Endodermal cell (in vitro differentiated cells): ENCODE data around the gene CRACDL. TPM values are rescaled to one million over a fixed set of nuclear protein-coding genes. Genes with fewer than 3 reads are reported as not detected.
A peak's percentile ranks its signal among the peaks of the same experiment; 100 is the strongest.

ENCODE experiments used
- DNase-seq: peaks from one replicate; pipeline ENCODE4 v3.0.0-alpha.2; 2017
- H3K27ac ChIP-seq: 2 replicates; pipeline ENCODE4 v1.5.1; 2013; ENCODE audit warnings: mild to moderate bottlenecking, low read depth, low read length, moderate library complexity
- H3K27me3 ChIP-seq: 2 replicates; pipeline ENCODE4 v1.6.1; 2013; ENCODE audit warnings: mild to moderate bottlenecking, low read length, moderate library complexity; ENCODE audit not compliant: insufficient read depth, control insufficient read depth, poor library complexity, severe bottlenecking
- H3K36me3 ChIP-seq: 2 replicates; pipeline ENCODE4 v1.7.0; 2013; ENCODE audit warnings: mild to moderate bottlenecking, low read length, moderate library complexity; ENCODE audit not compliant: control insufficient read depth, insufficient read depth
- H3K4me1 ChIP-seq: one replicate; pipeline ENCODE4 v1.7.0; 2013; ENCODE audit warnings: low read length; ENCODE audit not compliant: control insufficient read depth, insufficient read depth
- H3K4me3 ChIP-seq: 2 replicates; pipeline ENCODE4 v1.5.1; 2013; ENCODE audit warnings: mild to moderate bottlenecking, low read length, moderate library complexity
- H3K9ac ChIP-seq: 2 replicates; pipeline ENCODE4 v1.6.1; 2013; ENCODE audit warnings: mild to moderate bottlenecking, low read length, moderate library complexity; ENCODE audit not compliant: poor library complexity, severe bottlenecking; ENCODE audit errors: extremely low read depth
- H3K9me3 ChIP-seq: 2 replicates; pipeline ENCODE4 v1.6.1; 2013; ENCODE audit warnings: mild to moderate bottlenecking, low read length, moderate library complexity; ENCODE audit not compliant: control insufficient read depth
- H3K27ac Mint-ChIP-seq: 2 replicates; pipeline ENCODE4 v1.8.0; 2020; ENCODE audit warnings: mixed read lengths
- H3K27me3 Mint-ChIP-seq: 2 replicates; pipeline ENCODE4 v1.8.0; 2021; ENCODE audit warnings: mild to moderate bottlenecking, mixed read lengths; ENCODE audit not compliant: insufficient read depth
- H3K36me3 Mint-ChIP-seq: 2 replicates; pipeline ENCODE4 v1.8.0; 2020; ENCODE audit warnings: low read depth, mixed read lengths
- H3K4me1 Mint-ChIP-seq: 2 replicates; pipeline ENCODE4 v1.8.0; 2020; ENCODE audit warnings: mixed read lengths
- H3K4me3 Mint-ChIP-seq: 2 replicates; pipeline ENCODE4 v1.8.0; 2020; ENCODE audit warnings: mild to moderate bottlenecking, moderate library complexity, mixed read lengths
- H3K9me3 Mint-ChIP-seq: 2 replicates; pipeline ENCODE4 v1.8.0; 2020; ENCODE audit warnings: mild to moderate bottlenecking, mixed read lengths
- CTCF ChIP-seq: fragments of 200-600 bp; sonication (generic); conservative IDR thresholded peaks from 2 replicates; pipeline ENCODE4 v1.5.0; 2021; ENCODE audit warnings: antibody characterized with exemption, mild to moderate bottlenecking
- WGBS, 2 experiments: methylation state at CpG; one replicate each; pipeline versions ENCODE4 v1.1.5 to v1.1.7; 2013; ENCODE audit warnings: missing lambda C conversion rate in 2 of 2, mixed read lengths in 1 of 2; ENCODE audit not compliant: insufficient coverage in 1 of 2, insufficient read length in 1 of 2; 5-methylcytosine and 5-hydroxymethylcytosine counted together
- total RNA-seq, 2 donors: library from RNA; stranded (reverse); fragmentation: NEBNext Ultra II Directional in 1 of 2; extraction: Animal tissue kit (Norgen Biotek cat#: 25700) in 1 of 2; gene quantifications; 2 replicates in 1 of 2; 3 replicates in 1 of 2; pipeline ENCODE4 v1.2.1, GENCODE V29; 2021

Gene CRACDL
- total RNA-seq, 2 donors from 2014 or later: 0.26 to 0.31 TPM

- TF ChIP-seq CTCF: no peak
- H3K9me3 Mint-ChIP-seq: peaks cover under 1% of the 10 kb centered on the region
These were observed 119.7 kb downstream of the CRACDL start for GRCh38 chr2:98816281-98816680.

GRCh38 chr2:98815795-98816194 is 120.2 kb downstream of the CRACDL start:
- Histone ChIP-seq H3K4me3 (no peak overlapping the region), H3K9me3 (no peaks in the 10 kb centered on the region), H3K4me1 (no peaks in the 10 kb centered on the region), H3K36me3 (no peaks in the 10 kb centered on the region), H3K9ac (no peak overlapping the region), H3K27me3 (peaks cover 12% of the 10 kb centered on the region), H3K27ac (no peak overlapping the region)
- WGBS, 2 experiments: 94 to 100% methylated on average over 1 to 2 of the region's 2 CpGs
- no peaks in the 10 kb centered on the region for H3K9me3 Mint-ChIP-seq
- H3K4me1 Mint-ChIP-seq: no peaks in the 10 kb centered on the region
- H3K36me3 Mint-ChIP-seq: no peaks in the 10 kb centered on the region
- no peak overlapping the region for H3K27ac Mint-ChIP-seq
- H3K4me3 Mint-ChIP-seq: no peak overlapping the region
- H3K27me3 Mint-ChIP-seq: peaks cover 29% of the 10 kb centered on the region
- peak; percentile 35 for DNase-seq
- TF ChIP-seq CTCF: no peak

More at GRCh38 chr2:98816281-98816680, 119.7 kb downstream of the CRACDL start:
- no peak overlapping the region for H3K9ac ChIP-seq
- no peak for DNase-seq
- H3K4me3 Mint-ChIP-seq: no peak overlapping the region
- WGBS, 2 experiments: 86 to 88% methylated on average over 1 to 3 of the region's 3 CpGs
- no peaks in the 10 kb centered on the region for H3K36me3 Mint-ChIP-seq
- no peak overlapping the region for H3K27ac ChIP-seq
- no peak overlapping the region for H3K4me3 ChIP-seq
- H3K4me1 Mint-ChIP-seq: no peaks in the 10 kb centered on the region
- H3K27me3 ChIP-seq: peaks cover 15% of the 10 kb centered on the region
- no peak overlapping the region for H3K27ac Mint-ChIP-seq
- peaks cover 34% of the 10 kb centered on the region for H3K27me3 Mint-ChIP-seq
- H3K9me3 ChIP-seq: no peaks in the 10 kb centered on the region
- no peaks in the 10 kb centered on the region for H3K4me1 ChIP-seq
- H3K36me3 ChIP-seq: no peaks in the 10 kb centered on the region

- H3K9me3 ChIP-seq: no peaks in the 10 kb centered on the region
- no peak overlapping the region for H3K4me3 ChIP-seq
- H3K9me3 Mint-ChIP-seq: no peaks in the 10 kb centered on the region
- H3K27ac Mint-ChIP-seq: no peak overlapping the region
- no peaks in the 10 kb centered on the region for H3K36me3 ChIP-seq
- no peaks in the 10 kb centered on the region for H3K4me1 ChIP-seq
- 90 to 100% methylated on average over 2 of the region's 2 CpGs for WGBS, 2 experiments
- no peaks in the 10 kb centered on the region for H3K36me3 Mint-ChIP-seq
- no peaks in the 10 kb centered on the region for H3K4me1 Mint-ChIP-seq
- peaks cover 23% of the 10 kb centered on the region for H3K27me3 Mint-ChIP-seq
- H3K4me3 Mint-ChIP-seq: no peak overlapping the region
- TF ChIP-seq CTCF: no peak
- DNase-seq: no peak
- no peak overlapping the region for H3K9ac ChIP-seq
- peaks cover 12% of the 10 kb centered on the region for H3K27me3 ChIP-seq
- H3K27ac ChIP-seq: no peak overlapping the region
These were observed 124.3 kb downstream of the CRACDL start for GRCh38 chr2:98811766-98812165.
